Upper lobe of right lung (tissue), 1 donor: ENCODE data around the gene MMP28. TPM values are rescaled to one million over a fixed set of nuclear protein-coding genes. Genes with fewer than 3 reads are reported as not detected.

Source experiments
- ATAC-seq: fragments of 200-7000 bp; cut with Tn5 transposase; one replicate; pipeline ENCODE4 v1.9.1; 2020; ENCODE audit warnings: mild to moderate bottlenecking, moderate library complexity
- DNase-seq: peaks from one replicate; pipeline ENCODE4 v3.0.0-alpha.2; 2020
- H3K27ac ChIP-seq: fragments of 200-600 bp; one replicate; pipeline ENCODE4 v1.8.0; 2022
- H3K27me3 ChIP-seq: fragments of 200-600 bp; one replicate; pipeline ENCODE4 v1.8.0; 2022; ENCODE audit warnings: mild to moderate bottlenecking
- H3K36me3 ChIP-seq: fragments of 200-600 bp; one replicate; pipeline ENCODE4 v1.8.0; 2022
- H3K4me1 ChIP-seq: fragments of 200-600 bp; one replicate; pipeline ENCODE4 v1.8.0; 2022
- H3K4me3 ChIP-seq: fragments of 200-600 bp; one replicate; pipeline ENCODE4 v1.8.0; 2022; ENCODE audit warnings: mild to moderate bottlenecking
- H3K9me3 ChIP-seq: fragments of 200-600 bp; one replicate; pipeline ENCODE4 v1.8.0; 2022
- CTCF ChIP-seq: fragments of 200-600 bp; IDR thresholded peaks from one replicate; pipeline ENCODE4 v1.8.0; 2022; ENCODE audit warnings: antibody characterized with exemption
- intact Hi-C: fragments of 100-400 bp; cut with DNase I; formaldehyde crosslinking; loops from one replicate; pipeline ENCODE4 v1.11.0; 2022
- total RNA-seq: library from RNA; stranded (reverse); fragmentation: NEBNext Ultra II Directional; extraction: Animal tissue kit (Norgen Biotek cat#: 25700); gene quantifications from one replicate; pipeline ENCODE4 v1.2.1, GENCODE V29; 2021
- donor health status: DM: no; HTN: yes; CAD: no; lungs with severe emphysema.

MMP28 gene
- total RNA-seq, 1 donor from 2014 or later, result 55.6 TPM

- H3K4me3 ChIP-seq, result no peak overlapping the region
- no peak for TF ChIP-seq CTCF
- no peak overlapping the region for H3K27ac ChIP-seq
- H3K4me1 ChIP-seq, result peaks cover 53% of the 10 kb centered on the region
- H3K27me3 ChIP-seq, result no peaks in the 10 kb centered on the region
- no peaks in the 10 kb centered on the region for H3K9me3 ChIP-seq
- DNase-seq, result no peak
- intact Hi-C loops, result no loop called here
- ATAC-seq, result no peak
- peaks cover 12% of the 10 kb centered on the region for H3K36me3 ChIP-seq
Observed at GRCh38 chr17:35812456-35812855, 17.0 kb upstream of the MMP28 start.

DNA sequence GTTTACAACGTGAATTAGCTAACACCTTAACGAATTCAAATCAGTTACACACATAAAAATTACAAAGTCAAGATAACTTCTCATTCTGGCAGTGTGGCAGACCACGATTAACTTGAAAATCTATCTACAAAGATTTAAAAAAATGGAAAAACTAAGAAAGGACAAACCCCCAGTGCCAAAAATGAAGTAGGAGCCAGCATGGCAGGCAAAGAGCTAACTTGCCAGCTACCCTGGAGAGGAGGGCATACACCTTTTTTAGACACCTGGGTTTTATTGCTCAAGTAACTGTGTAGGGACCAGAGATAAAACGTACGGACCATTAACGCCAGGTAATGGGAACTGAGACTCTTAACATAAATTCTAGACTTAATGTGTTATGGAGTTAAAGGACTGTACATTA lies 16.3 kb upstream of the MMP28 start:
- Histone ChIP-seq H3K27me3 (no peaks in the 10 kb centered on the region), H3K9me3 (no peaks in the 10 kb centered on the region), H3K36me3 (peaks cover 11% of the 10 kb centered on the region), H3K4me3 (no peak overlapping the region), H3K27ac (no peak overlapping the region), H3K4me1 (peaks cover 53% of the 10 kb centered on the region)
- ATAC-seq, result no peak
- intact Hi-C loops, result no loop called here
- no peak for DNase-seq
- no peak for TF ChIP-seq CTCF

- Histone ChIP-seq H3K9me3 (no peaks in the 10 kb centered on the region), H3K36me3 (no peaks in the 10 kb centered on the region), H3K27ac (peak overlapping the region; percentile 91), H3K4me3 (peak overlapping the region; percentile 77), H3K4me1 (peaks cover 43% of the 10 kb centered on the region), H3K27me3 (no peaks in the 10 kb centered on the region)
- TF ChIP-seq CTCF, result no peak
- DNase-seq, result no peak
- intact Hi-C loops, result loop anchor here (5.0 kb wide), 1 partner anchor 43 kb away; no protein-coding TSS in a partner anchor
- ATAC-seq, result no peak
Observed at GRCh38 chr17:35809855-35810461, 14.5 kb upstream of the MMP28 start.

GRCh38 chr17:35808962-35809854 lies 13.8 kb upstream of the MMP28 start, which contains the start of gene TAF15:
Gene TAF15, plus strand, starts transcription at chr17:35809484. Its CDS starts 86 bp downstream, at chr17:35809570.
- peak; percentile 97 for DNase-seq
- Histone ChIP-seq H3K27me3 (no peaks in the 10 kb centered on the region), H3K4me3 (peak within 1 kb of the TSS; percentile 77), H3K27ac (peak within 1 kb of the TSS; percentile 91), H3K9me3 (no peaks in the 10 kb centered on the region), H3K36me3 (no peaks in the 10 kb centered on the region), H3K4me1 (peaks cover 47% of the 10 kb centered on the region)
- intact Hi-C loops, result loop anchor here (5.0 kb wide), 1 partner anchor 42 kb away; no protein-coding TSS in a partner anchor
- peak; percentile 98 for ATAC-seq
- TF ChIP-seq CTCF, result peak; percentile 65

DNA sequence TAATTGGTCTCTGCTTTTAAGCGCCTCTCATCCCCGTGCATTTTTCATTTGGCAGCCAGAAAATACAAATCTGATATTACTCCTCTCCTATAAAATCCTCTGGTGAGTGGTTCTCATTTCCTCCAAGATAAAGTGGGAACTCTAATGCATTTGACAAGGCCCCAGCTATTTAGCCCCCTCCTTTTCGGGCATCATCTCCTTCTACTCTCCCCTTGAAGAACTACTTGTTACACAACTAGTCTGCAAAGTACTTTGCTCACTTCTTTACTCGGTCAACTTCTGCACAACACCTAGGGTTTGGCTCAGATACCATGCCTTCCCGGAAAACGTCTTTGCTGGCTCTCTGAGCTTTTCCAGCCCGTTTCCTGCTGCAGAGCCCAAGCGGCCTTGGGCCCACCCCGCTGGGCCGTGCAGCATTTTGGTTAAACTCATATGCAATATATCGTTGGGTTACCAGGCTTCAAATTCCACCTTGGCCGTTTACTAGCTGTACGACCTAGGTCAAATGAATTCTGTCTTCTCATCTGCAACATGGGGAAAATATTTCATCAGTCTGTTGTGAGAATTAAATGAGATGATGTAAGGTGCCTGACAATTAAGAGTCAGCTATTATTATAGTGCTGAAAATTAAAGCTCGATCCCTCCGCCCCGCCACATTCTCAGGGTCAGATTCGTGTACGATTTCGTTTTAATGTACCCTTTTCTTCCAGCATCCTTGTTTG lies 13.0 kb upstream of the MMP28 start:
- peaks cover 45% of the 10 kb centered on the region for H3K4me1 ChIP-seq
- TF ChIP-seq CTCF, result no peak

More for the DNA sequence above, 13.0 kb upstream of the MMP28 start:
- Histone ChIP-seq H3K4me3 (peak overlapping the region; percentile 77), H3K9me3 (no peaks in the 10 kb centered on the region), H3K27me3 (no peaks in the 10 kb centered on the region), H3K36me3 (no peaks in the 10 kb centered on the region), H3K27ac (peak overlapping the region; percentile 91)
- ATAC-seq (no peak), DNase-seq (no peak)
- intact Hi-C loops, result loop anchor here (5.0 kb wide), 1 partner anchor 41 kb away; no protein-coding TSS in a partner anchor
